HepG2 (cell line): ENCODE results near the gene PARM1. TPM values are rescaled to one million over a fixed set of nuclear protein-coding genes. Genes with fewer than 3 reads are reported as not detected.

ENCODE experiments used
- ATAC-seq: fragments of 200-7000 bp; cut with Tn5 transposase; 3 replicates; pipeline ENCODE4 v1.9.1; 2020; ENCODE audit warnings: mild to moderate bottlenecking, moderate library complexity
- BruUV-seq: library from RNA; stranded (reverse); fragments of 400-500 nt; replicated peaks from 2 replicates; lab custom pipeline; 2021; lab: Mats Ljungman, UMichigan
- CTCF ChIA-PET: fragments of 300-600 bp; formaldehyde crosslinking; extraction: SDS; loops from one replicate; lab custom pipeline; 2021; ENCODE audit warnings: low total read pairs, inconsistent platforms, low intra/inter-chr PET ratio; lab: Yijun Ruan, JAX
- POLR2A ChIA-PET: fragments of 350-600 bp; sonication (Branson Sonifier 250); formaldehyde crosslinking; loops from one replicate; lab custom pipeline; 2020; ENCODE audit warnings: antibody characterized with exemption, inconsistent platforms; lab: Yijun Ruan, JAX
- DNase-seq: peaks from one replicate; pipeline ENCODE4 v3.0.0-alpha.2; 2015; ENCODE audit warnings: low spot score
- FAIRE-seq: peaks from 3 replicates; lab custom pipeline; 2011; peaks lifted over from hg19 to GRCh38; lab: Jason Lieb, UNC
- H2AFZ ChIP-seq: one replicate; pipeline ENCODE4 v1.6.1; 2011; ENCODE audit warnings: low read length, inconsistent platforms
- H3K27ac ChIP-seq: fragments of 300-600 bp; 3 replicates; pipeline ENCODE4 v1.8.0; 2011; ENCODE audit warnings: mixed run types, mild to moderate bottlenecking, mixed read lengths, low read length, inconsistent platforms; ENCODE audit not compliant: insufficient read depth; ENCODE audit errors: extremely low read length
- H3K27me3 ChIP-seq, 2 experiments: fragments of 200-600 bp in 1 of 2; 2 replicates in 1 of 2; 3 replicates in 1 of 2; pipeline versions ENCODE4 v1.6.0 to v1.8.0; 2011; ENCODE audit warnings: low read length in 2 of 2, mild to moderate bottlenecking in 2 of 2, moderate library complexity in 2 of 2, inconsistent platforms in 1 of 2; ENCODE audit not compliant: insufficient read depth in 2 of 2, control insufficient read depth in 1 of 2
- H3K36me3 ChIP-seq, 2 experiments: fragments of 200-600 bp in 1 of 2; replicated peaks in 1 of 2; 2 replicates in 1 of 2; 3 replicates in 1 of 2; pipeline versions ENCODE4 v1.5.1 to v1.8.0; 2011; ENCODE audit warnings: low read length in 2 of 2, inconsistent platforms in 1 of 2; ENCODE audit not compliant: insufficient read depth in 2 of 2, control insufficient read depth in 1 of 2
- H3K4me1 ChIP-seq: 2 replicates; pipeline ENCODE4 v1.5.1; 2012; ENCODE audit warnings: low read length, inconsistent platforms; ENCODE audit not compliant: insufficient read depth
- H3K4me2 ChIP-seq: 2 replicates; pipeline ENCODE4 v1.6.0; 2011; ENCODE audit warnings: low read depth, low read length, inconsistent platforms
- H3K4me3 ChIP-seq, 3 experiments: fragments of 200-600 bp in 1 of 3; sonication (generic), shearing (Covaris generic) in 1 of 3; replicated peaks in 1 of 3; 2 replicates each; pipeline ENCODE4 v1.5.1; 2011 to 2016; ENCODE audit warnings: low read length in 3 of 3, inconsistent platforms in 2 of 3, low read depth in 2 of 3, mild to moderate bottlenecking in 2 of 3, control low read depth in 1 of 3, mixed read lengths in 1 of 3; ENCODE audit not compliant: insufficient read depth in 1 of 3
- H3K79me2 ChIP-seq: one replicate; pipeline ENCODE4 v1.6.1; 2011; ENCODE audit warnings: low read length, inconsistent platforms; ENCODE audit not compliant: insufficient read depth
- H3K9ac ChIP-seq: 2 replicates; pipeline ENCODE4 v1.6.0; 2011; ENCODE audit warnings: mild to moderate bottlenecking, low read depth, low read length, inconsistent platforms; ENCODE audit not compliant: insufficient read depth
- H3K9me3 ChIP-seq: 2 replicates; pipeline ENCODE4 v1.5.1; 2012; ENCODE audit warnings: mild to moderate bottlenecking, low read length
- H4K20me1 ChIP-seq: 2 replicates; pipeline ENCODE4 v1.6.0; 2011; ENCODE audit warnings: inconsistent platforms, mild to moderate bottlenecking, low read length, moderate library complexity; ENCODE audit not compliant: insufficient read depth
- DR1 ChIP-seq: sonication (generic); formaldehyde crosslinking; IDR thresholded peaks from 2 replicates; pipeline ENCODE4 v1.8.0; 2021; ENCODE audit warnings: mild to moderate bottlenecking, missing genetic modification reagents, inconsistent platforms
- IRF9 ChIP-seq: sonication (generic); formaldehyde crosslinking; IDR thresholded peaks from 2 replicates; pipeline ENCODE4 v1.8.0; 2022; ENCODE audit warnings: missing genetic modification reagents, mild to moderate bottlenecking, borderline replicate concordance
- PRPF4 ChIP-seq: fragments of 200-400 bp; formaldehyde crosslinking; IDR thresholded peaks from 2 replicates; pipeline ENCODE4 v1.6.1; 2016; ENCODE audit warnings: low read length, low read depth; ENCODE audit not compliant: poor library complexity, severe bottlenecking
- TAF1 ChIP-seq: sonication (generic); formaldehyde crosslinking; IDR thresholded peaks from 2 replicates; pipeline ENCODE4 v1.4.0; 2020; ENCODE audit warnings: missing genetic modification reagents
- TRAFD1 ChIP-seq: sonication (generic); formaldehyde crosslinking; IDR thresholded peaks from 2 replicates; pipeline ENCODE4 v1.5.1; 2020; ENCODE audit warnings: missing genetic modification reagents, mild to moderate bottlenecking, borderline replicate concordance
- TRIM22 ChIP-seq: fragments of 450-650 bp; IDR thresholded peaks from 2 replicates; pipeline ENCODE4 v1.6.1; 2017
- ZC3H13 ChIP-seq: sonication (generic); formaldehyde crosslinking; IDR thresholded peaks from 2 replicates; pipeline ENCODE4 v1.8.1; 2023; ENCODE audit warnings: mild to moderate bottlenecking, missing genetic modification reagents, moderate library complexity
- ZNF558 ChIP-seq: sonication (generic); formaldehyde crosslinking; IDR thresholded peaks from 2 replicates; pipeline ENCODE4 v1.9.0; 2022; ENCODE audit warnings: mild to moderate bottlenecking, missing genetic modification reagents, borderline replicate concordance
- ZNF574 ChIP-seq: sonication (generic); formaldehyde crosslinking; IDR thresholded peaks from 2 replicates; pipeline ENCODE4 v1.4.0; 2020; ENCODE audit warnings: missing genetic modification reagents
- ZNF768 ChIP-seq: sonication (generic); formaldehyde crosslinking; IDR thresholded peaks from 2 replicates; pipeline ENCODE4 v1.4.0; 2020; ENCODE audit warnings: missing genetic modification reagents
- in situ Hi-C: cut with HindIII; loops from 2 replicates; pipeline ENCODE4 v1.10.0; 2017; ENCODE audit warnings: low pct_unique_long_range_greater_than_20kb; ENCODE audit not compliant: extremely low pct_ligation_motif_present
- intact Hi-C: fragments of 100-400 bp; cut with micrococcal nuclease; formaldehyde crosslinking; loops from one replicate; pipeline ENCODE4 v1.10.0; 2022; ENCODE audit not compliant: unreplicated experiment
- polyA plus RNA-seq, 8 experiments: library from polyadenylated mRNA; depleted of rRNA in 3 of 8; stranded (reverse) in 7 of 8; unstranded in 1 of 8; fragments of >200 nt; fragmentation: Illumina TruSeq in 4 of 8; extraction: Trizol in 4 of 8; gene quantifications; 2 replicates each; pipeline versions ENCODE4 v1.2.1 to v1.2.3, GENCODE V29; 2011 to 2016; ENCODE audit warnings: low read depth in 4 of 8, missing spikeins in 1 of 8, mixed read lengths in 1 of 8; ENCODE audit not compliant: insufficient read depth in 1 of 8
- total RNA-seq, 5 experiments: library from RNA; depleted of rRNA; stranded (reverse); fragments of >200 nt; fragmentation: Illumina TruSeq; extraction: Trizol; gene quantifications; 2 replicates each; pipeline ENCODE4 v1.2.3, GENCODE V29; 2016; ENCODE audit warnings: low read depth in 1 of 5

PARM1 gene
- total and polyA plus RNA-seq, 2 of the 13 experiments (the other 11 are each of a cell fraction or from before 2014, with no cell fraction given), result not detected

- H3K79me2 ChIP-seq, result no peaks in the 10 kb centered on the region
- H3K9me3 ChIP-seq, result no peaks in the 10 kb centered on the region
- no peak overlapping the region for H3K4me2 ChIP-seq
- ChIA-PET CTCF (no interaction called here), POLR2A (no interaction called here)
- BruUV-seq, result no TSS peak
- no peak for ATAC-seq
- no peak overlapping the region for H3K9ac ChIP-seq
- no peak for DNase-seq
- intact Hi-C loops, result no loop called here
- H2AFZ ChIP-seq, result no peak overlapping the region
- no peak overlapping the region for H3K4me3 ChIP-seq
- no peaks in the 10 kb centered on the region for H3K27me3 ChIP-seq
- TF ChIP-seq PRPF4 (no peak), ZC3H13 (CRISPR knock-in tag) (no peak), TAF1 (CRISPR knock-in tag) (no peak), ZNF574 (no peak), IRF9 (CRISPR knock-in tag) (no peak), ZNF768 (no peak), DR1 (no peak), TRAFD1 (CRISPR knock-in tag) (no peak), ZNF558 (no peak), TRIM22 (no peak)
- no peak overlapping the region for H3K27ac ChIP-seq
- no peak for FAIRE-seq
- H3K36me3 ChIP-seq, result no peaks in the 10 kb centered on the region
- H4K20me1 ChIP-seq, result no peaks in the 10 kb centered on the region
- in situ Hi-C loops, result no loop called here
- H3K4me1 ChIP-seq, result no peaks in the 10 kb centered on the region
These were observed 133.0 kb downstream of the PARM1 start for GRCh38 chr4:75065909-75066308.
